HepG2 (cell line): Measurements from ENCODE around the gene ASCL2. TPM values are rescaled to one million over a fixed set of nuclear protein-coding genes. Genes with fewer than 3 reads are reported as not detected.

ENCODE experiments used
- ATAC-seq: fragments of 200-7000 bp; cut with Tn5 transposase; 3 replicates; pipeline ENCODE4 v1.9.1; 2020; ENCODE audit warnings: mild to moderate bottlenecking, moderate library complexity
- BruUV-seq: library from RNA; stranded (reverse); fragments of 400-500 nt; replicated peaks from 2 replicates; lab custom pipeline; 2021; lab: Mats Ljungman, UMichigan
- CTCF ChIA-PET: fragments of 300-600 bp; formaldehyde crosslinking; extraction: SDS; loops from one replicate; lab custom pipeline; 2021; ENCODE audit warnings: low total read pairs, inconsistent platforms, low intra/inter-chr PET ratio; lab: Yijun Ruan, JAX
- POLR2A ChIA-PET: fragments of 350-600 bp; sonication (Branson Sonifier 250); formaldehyde crosslinking; loops from one replicate; lab custom pipeline; 2020; ENCODE audit warnings: antibody characterized with exemption, inconsistent platforms; lab: Yijun Ruan, JAX
- DNase-seq: peaks from one replicate; pipeline ENCODE4 v3.0.0-alpha.2; 2015; ENCODE audit warnings: low spot score
- FAIRE-seq: peaks from 3 replicates; lab custom pipeline; 2011; peaks lifted over from hg19 to GRCh38; lab: Jason Lieb, UNC
- H2AFZ ChIP-seq: one replicate; pipeline ENCODE4 v1.6.1; 2011; ENCODE audit warnings: low read length, inconsistent platforms
- H3K27ac ChIP-seq: fragments of 300-600 bp; 3 replicates; pipeline ENCODE4 v1.8.0; 2011; ENCODE audit warnings: mixed run types, mild to moderate bottlenecking, mixed read lengths, low read length, inconsistent platforms; ENCODE audit not compliant: insufficient read depth; ENCODE audit errors: extremely low read length
- H3K27me3 ChIP-seq, 2 experiments: fragments of 200-600 bp in 1 of 2; 2 replicates in 1 of 2; 3 replicates in 1 of 2; pipeline versions ENCODE4 v1.6.0 to v1.8.0; 2011; ENCODE audit warnings: low read length in 2 of 2, mild to moderate bottlenecking in 2 of 2, moderate library complexity in 2 of 2, inconsistent platforms in 1 of 2; ENCODE audit not compliant: insufficient read depth in 2 of 2, control insufficient read depth in 1 of 2
- H3K36me3 ChIP-seq, 2 experiments: fragments of 200-600 bp in 1 of 2; replicated peaks in 1 of 2; 2 replicates in 1 of 2; 3 replicates in 1 of 2; pipeline versions ENCODE4 v1.5.1 to v1.8.0; 2011; ENCODE audit warnings: low read length in 2 of 2, inconsistent platforms in 1 of 2; ENCODE audit not compliant: insufficient read depth in 2 of 2, control insufficient read depth in 1 of 2
- H3K4me1 ChIP-seq: 2 replicates; pipeline ENCODE4 v1.5.1; 2012; ENCODE audit warnings: low read length, inconsistent platforms; ENCODE audit not compliant: insufficient read depth
- H3K4me2 ChIP-seq: 2 replicates; pipeline ENCODE4 v1.6.0; 2011; ENCODE audit warnings: low read depth, low read length, inconsistent platforms
- H3K4me3 ChIP-seq, 3 experiments: fragments of 200-600 bp in 1 of 3; sonication (generic), shearing (Covaris generic) in 1 of 3; replicated peaks in 1 of 3; 2 replicates each; pipeline ENCODE4 v1.5.1; 2011 to 2016; ENCODE audit warnings: low read length in 3 of 3, inconsistent platforms in 2 of 3, low read depth in 2 of 3, mild to moderate bottlenecking in 2 of 3, control low read depth in 1 of 3, mixed read lengths in 1 of 3; ENCODE audit not compliant: insufficient read depth in 1 of 3
- H3K79me2 ChIP-seq: one replicate; pipeline ENCODE4 v1.6.1; 2011; ENCODE audit warnings: low read length, inconsistent platforms; ENCODE audit not compliant: insufficient read depth
- H3K9ac ChIP-seq: 2 replicates; pipeline ENCODE4 v1.6.0; 2011; ENCODE audit warnings: mild to moderate bottlenecking, low read depth, low read length, inconsistent platforms; ENCODE audit not compliant: insufficient read depth
- H3K9me3 ChIP-seq: 2 replicates; pipeline ENCODE4 v1.5.1; 2012; ENCODE audit warnings: mild to moderate bottlenecking, low read length
- H4K20me1 ChIP-seq: 2 replicates; pipeline ENCODE4 v1.6.0; 2011; ENCODE audit warnings: inconsistent platforms, mild to moderate bottlenecking, low read length, moderate library complexity; ENCODE audit not compliant: insufficient read depth
- RFX5 ChIP-seq: IDR thresholded peaks from 2 replicates; pipeline ENCODE4 v1.6.1; 2011; ENCODE audit warnings: low read depth, low read length, improper control_type of control experiment
- ZMYM2 ChIP-seq: sonication (generic); formaldehyde crosslinking; IDR thresholded peaks from 2 replicates; pipeline ENCODE4 v1.8.0; 2022; ENCODE audit warnings: mild to moderate bottlenecking, missing genetic modification reagents
- WGBS: methylation state at CpG from one replicate; pipeline ENCODE4 v1.1.6; 2017; ENCODE audit warnings: low lambda C conversion rate; 5-methylcytosine and 5-hydroxymethylcytosine counted together
- in situ Hi-C: cut with HindIII; loops from 2 replicates; pipeline ENCODE4 v1.10.0; 2017; ENCODE audit warnings: low pct_unique_long_range_greater_than_20kb; ENCODE audit not compliant: extremely low pct_ligation_motif_present
- intact Hi-C: fragments of 100-400 bp; cut with micrococcal nuclease; formaldehyde crosslinking; loops from one replicate; pipeline ENCODE4 v1.10.0; 2022; ENCODE audit not compliant: unreplicated experiment
- polyA plus RNA-seq, 8 experiments: library from polyadenylated mRNA; depleted of rRNA in 3 of 8; stranded (reverse) in 7 of 8; unstranded in 1 of 8; fragments of >200 nt; fragmentation: Illumina TruSeq in 4 of 8; extraction: Trizol in 4 of 8; gene quantifications; 2 replicates each; pipeline versions ENCODE4 v1.2.1 to v1.2.3, GENCODE V29; 2011 to 2016; ENCODE audit warnings: low read depth in 4 of 8, missing spikeins in 1 of 8, mixed read lengths in 1 of 8; ENCODE audit not compliant: insufficient read depth in 1 of 8
- total RNA-seq, 5 experiments: library from RNA; depleted of rRNA; stranded (reverse); fragments of >200 nt; fragmentation: Illumina TruSeq; extraction: Trizol; gene quantifications; 2 replicates each; pipeline ENCODE4 v1.2.3, GENCODE V29; 2016; ENCODE audit warnings: low read depth in 1 of 5
- TF ChIP-seq, protein P1 (sequence below): sonication (generic); formaldehyde crosslinking; IDR thresholded peaks from 2 replicates; pipeline ENCODE4 v1.4.0; 2020; ENCODE audit warnings: missing genetic modification reagents, borderline replicate concordance

Gene ASCL2
- total and polyA plus RNA-seq, 2 of the 13 experiments (the other 11 are each of a cell fraction or from before 2014, with no cell fraction given): 0.07 TPM; not detected in 1

DNA sequence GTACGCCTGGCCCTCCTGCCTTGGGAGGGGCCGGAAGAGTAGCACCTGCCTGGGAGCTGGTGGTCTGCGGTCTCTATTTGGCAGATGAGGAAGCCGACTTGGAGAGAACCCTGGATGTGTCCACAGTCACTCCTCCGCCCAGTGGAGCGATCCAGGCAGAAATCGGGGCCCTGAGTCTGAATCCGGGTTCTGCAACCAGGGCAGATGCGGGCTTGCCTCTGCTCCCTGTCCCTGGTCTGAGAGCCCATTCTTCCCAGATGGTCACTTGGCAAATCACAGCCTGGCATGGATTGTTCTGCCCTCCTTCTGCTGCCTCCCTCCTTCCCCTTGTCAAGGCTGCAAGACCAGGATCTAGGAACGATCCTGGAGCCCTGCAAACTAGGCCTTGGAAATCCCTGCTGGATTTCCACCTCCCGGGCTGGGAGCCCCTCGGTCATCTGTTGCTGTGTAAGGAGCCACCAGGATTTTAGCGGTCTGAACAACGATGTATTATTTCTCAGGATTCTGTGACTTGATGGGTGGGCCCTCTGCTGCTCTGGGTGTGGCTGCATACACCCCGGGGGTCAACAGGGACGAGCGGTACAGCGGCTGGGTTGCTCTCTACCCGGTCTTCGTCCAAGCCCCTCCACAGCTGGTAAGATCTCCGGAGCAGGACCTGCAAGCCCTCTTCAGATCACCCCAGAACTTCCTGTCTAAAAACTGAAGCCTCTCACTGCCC, 2.0 kb upstream of the ASCL2 start:
- no peak overlapping the region for H2AFZ ChIP-seq
- no peak for ATAC-seq
- POLR2A ChIA-PET: no interaction called here

More for the DNA sequence above, 2.0 kb upstream of the ASCL2 start:
- Histone ChIP-seq H3K9ac (no peak overlapping the region), H3K4me1 (peaks cover 10% of the 10 kb centered on the region; the same call in 1 of the 2 replicates), H3K9me3 (no peaks in the 10 kb centered on the region), H4K20me1 (no peaks in the 10 kb centered on the region), H3K4me3 (no peak overlapping the region), H3K27me3 (peaks cover 3 to 39% of the 10 kb centered on the region in 2 experiments; a peak in 4 of 5 replicates), H3K4me2 (no peak overlapping the region), H3K27ac (no peak overlapping the region), H3K79me2 (no peaks in the 10 kb centered on the region), H3K36me3 (no peaks in the 10 kb centered on the region)
- CTCF ChIA-PET: no interaction called here
- intact Hi-C loops: no loop called here
- WGBS: 74% methylated on average over 12 of the region's 21 CpGs
- FAIRE-seq (no peak), DNase-seq (no peak)
- BruUV-seq: no TSS peak
- in situ Hi-C loops: no loop called here
- TF ChIP-seq, protein P1, sequence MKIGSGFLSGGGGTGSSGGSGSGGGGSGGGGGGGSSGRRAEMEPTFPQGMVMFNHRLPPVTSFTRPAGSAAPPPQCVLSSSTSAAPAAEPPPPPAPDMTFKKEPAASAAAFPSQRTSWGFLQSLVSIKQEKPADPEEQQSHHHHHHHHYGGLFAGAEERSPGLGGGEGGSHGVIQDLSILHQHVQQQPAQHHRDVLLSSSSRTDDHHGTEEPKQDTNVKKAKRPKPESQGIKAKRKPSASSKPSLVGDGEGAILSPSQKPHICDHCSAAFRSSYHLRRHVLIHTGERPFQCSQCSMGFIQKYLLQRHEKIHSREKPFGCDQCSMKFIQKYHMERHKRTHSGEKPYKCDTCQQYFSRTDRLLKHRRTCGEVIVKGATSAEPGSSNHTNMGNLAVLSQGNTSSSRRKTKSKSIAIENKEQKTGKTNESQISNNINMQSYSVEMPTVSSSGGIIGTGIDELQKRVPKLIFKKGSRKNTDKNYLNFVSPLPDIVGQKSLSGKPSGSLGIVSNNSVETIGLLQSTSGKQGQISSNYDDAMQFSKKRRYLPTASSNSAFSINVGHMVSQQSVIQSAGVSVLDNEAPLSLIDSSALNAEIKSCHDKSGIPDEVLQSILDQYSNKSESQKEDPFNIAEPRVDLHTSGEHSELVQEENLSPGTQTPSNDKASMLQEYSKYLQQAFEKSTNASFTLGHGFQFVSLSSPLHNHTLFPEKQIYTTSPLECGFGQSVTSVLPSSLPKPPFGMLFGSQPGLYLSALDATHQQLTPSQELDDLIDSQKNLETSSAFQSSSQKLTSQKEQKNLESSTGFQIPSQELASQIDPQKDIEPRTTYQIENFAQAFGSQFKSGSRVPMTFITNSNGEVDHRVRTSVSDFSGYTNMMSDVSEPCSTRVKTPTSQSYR (CRISPR knock-in tag): no peak
- TF ChIP-seq RFX5 (peak; percentile 68; the same call in 1 of the 2 replicates), ZMYM2 (CRISPR knock-in tag) (no peak)
- TF ChIP-seq, all 625 proteins: peak for 1
